MM.1S (cell line): ENCODE data around the gene SPATA6L.

Experiments
- DNase-seq: peaks from one replicate; pipeline ENCODE4 v3.0.0-alpha.2; 2015
- H2AFZ ChIP-seq: fragments of 300-600 bp; sonication (generic); 2 replicates; pipeline ENCODE4 v1.6.0; 2016; ENCODE audit warnings: antibody characterized with exemption, low read length
- H3F3A ChIP-seq: fragments of 300-600 bp; sonication (generic); 2 replicates; pipeline ENCODE4 v1.6.1; 2016; ENCODE audit warnings: mild to moderate bottlenecking, antibody characterized with exemption, low read length, moderate library complexity, mixed read lengths; ENCODE audit not compliant: insufficient read depth
- H3K27ac ChIP-seq: fragments of 300-600 bp; sonication (generic); 2 replicates; pipeline ENCODE4 v1.5.1; 2016; ENCODE audit warnings: mild to moderate bottlenecking, low read length
- H3K27me3 ChIP-seq: fragments of 300-600 bp; sonication (generic); replicated peaks from 2 replicates; pipeline ENCODE4 v1.6.0; 2016; ENCODE audit warnings: low read length; ENCODE audit not compliant: insufficient read depth
- H3K36me3 ChIP-seq: fragments of 300-600 bp; sonication (generic); replicated peaks from 2 replicates; pipeline ENCODE4 v1.6.1; 2016; ENCODE audit warnings: mild to moderate bottlenecking, low read length, mixed read lengths; ENCODE audit not compliant: insufficient read depth
- H3K4me1 ChIP-seq: fragments of 300-600 bp; sonication (generic); 2 replicates; pipeline ENCODE4 v1.6.1; 2016; ENCODE audit warnings: low read length, mixed read lengths
- H3K4me2 ChIP-seq: fragments of 300-600 bp; sonication (generic); 2 replicates; pipeline ENCODE4 v1.6.0; 2016; ENCODE audit warnings: low read depth, low read length
- H3K4me3 ChIP-seq: fragments of 300-600 bp; sonication (generic); 2 replicates; pipeline ENCODE4 v1.5.1; 2016; ENCODE audit warnings: low read length, mixed read lengths
- H3K79me2 ChIP-seq: fragments of 300-600 bp; sonication (generic); 2 replicates; pipeline ENCODE4 v1.6.1; 2016; ENCODE audit warnings: mixed run types, low read length, mixed read lengths
- H3K9ac ChIP-seq: fragments of 300-600 bp; sonication (generic); 2 replicates; pipeline ENCODE4 v1.6.1; 2016; ENCODE audit warnings: low read length, mixed read lengths
- H3K9me2 ChIP-seq: fragments of 300-600 bp; sonication (generic); replicated peaks from 2 replicates; pipeline ENCODE4 v1.6.1; 2016; ENCODE audit warnings: mild to moderate bottlenecking, low read length, mixed read lengths; ENCODE audit not compliant: insufficient read depth
- H3K9me3 ChIP-seq: fragments of 300-600 bp; sonication (generic); replicated peaks from 2 replicates; pipeline ENCODE4 v1.6.1; 2016; ENCODE audit warnings: mild to moderate bottlenecking, low read length, mixed read lengths; ENCODE audit not compliant: insufficient read depth
- H4K20me1 ChIP-seq: fragments of 300-600 bp; sonication (generic); 2 replicates; pipeline ENCODE4 v1.6.1; 2016; ENCODE audit warnings: mild to moderate bottlenecking, low read length, moderate library complexity, mixed read lengths; ENCODE audit not compliant: insufficient read depth
- EZH2 ChIP-seq: fragments of 300-600 bp; sonication (generic); optimal IDR thresholded peaks from 2 replicates; pipeline ENCODE3; 2017; ENCODE audit warnings: low read depth, mild to moderate bottlenecking, antibody characterized with exemption, low read length, mixed read lengths
- EZH2phosphoT487 ChIP-seq: fragments of 300-600 bp; sonication (generic); IDR thresholded peaks from 2 replicates; pipeline ENCODE4 v1.6.1; 2018; ENCODE audit warnings: antibody characterized with exemption, low read length
- TF ChIP-seq, protein P1 (sequence below): fragments of 300-600 bp; sonication (generic); IDR thresholded peaks from 2 replicates; pipeline ENCODE4 v1.5.1; 2016; ENCODE audit warnings: antibody characterized with exemption, low read length, mixed read lengths

SPATA6L gene

DNA sequence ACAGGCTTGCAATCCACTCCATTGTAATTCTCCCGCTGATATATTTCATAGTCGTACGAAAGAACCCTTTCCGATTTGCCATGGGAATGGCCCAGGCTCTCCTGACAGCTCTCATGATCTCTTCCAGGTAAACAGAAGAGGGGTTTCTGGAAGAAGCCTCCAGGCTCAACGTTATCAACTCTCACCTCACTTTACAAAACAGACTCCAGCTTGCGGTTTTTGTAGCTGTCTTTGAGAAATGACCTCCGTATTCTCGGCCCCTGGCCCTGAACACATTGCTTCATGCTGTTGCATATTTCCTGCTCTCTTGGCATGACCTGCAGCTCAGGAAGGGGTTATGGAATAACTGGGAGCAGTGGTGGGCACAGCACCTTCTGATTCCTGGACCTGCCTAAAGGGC is 90.3 kb downstream of the SPATA6L start:
- no peaks in the 10 kb centered on the region for H3K9me3 ChIP-seq
- no peak overlapping the region for H2AFZ ChIP-seq
- H4K20me1 ChIP-seq: no peaks in the 10 kb centered on the region
- no peak overlapping the region for H3K4me3 ChIP-seq
- H3K27me3 ChIP-seq: no peaks in the 10 kb centered on the region
- DNase-seq: no peak
- no peaks in the 10 kb centered on the region for H3K9me2 ChIP-seq
- no peak overlapping the region for H3K4me2 ChIP-seq
- H3K9ac ChIP-seq: no peak overlapping the region
- H3K79me2 ChIP-seq: no peaks in the 10 kb centered on the region
- H3K27ac ChIP-seq: no peak overlapping the region
- H3K4me1 ChIP-seq: no peaks in the 10 kb centered on the region
- no peaks in the 10 kb centered on the region for H3K36me3 ChIP-seq
- TF ChIP-seq, protein P1, sequence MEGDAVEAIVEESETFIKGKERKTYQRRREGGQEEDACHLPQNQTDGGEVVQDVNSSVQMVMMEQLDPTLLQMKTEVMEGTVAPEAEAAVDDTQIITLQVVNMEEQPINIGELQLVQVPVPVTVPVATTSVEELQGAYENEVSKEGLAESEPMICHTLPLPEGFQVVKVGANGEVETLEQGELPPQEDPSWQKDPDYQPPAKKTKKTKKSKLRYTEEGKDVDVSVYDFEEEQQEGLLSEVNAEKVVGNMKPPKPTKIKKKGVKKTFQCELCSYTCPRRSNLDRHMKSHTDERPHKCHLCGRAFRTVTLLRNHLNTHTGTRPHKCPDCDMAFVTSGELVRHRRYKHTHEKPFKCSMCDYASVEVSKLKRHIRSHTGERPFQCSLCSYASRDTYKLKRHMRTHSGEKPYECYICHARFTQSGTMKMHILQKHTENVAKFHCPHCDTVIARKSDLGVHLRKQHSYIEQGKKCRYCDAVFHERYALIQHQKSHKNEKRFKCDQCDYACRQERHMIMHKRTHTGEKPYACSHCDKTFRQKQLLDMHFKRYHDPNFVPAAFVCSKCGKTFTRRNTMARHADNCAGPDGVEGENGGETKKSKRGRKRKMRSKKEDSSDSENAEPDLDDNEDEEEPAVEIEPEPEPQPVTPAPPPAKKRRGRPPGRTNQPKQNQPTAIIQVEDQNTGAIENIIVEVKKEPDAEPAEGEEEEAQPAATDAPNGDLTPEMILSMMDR: no peak
- TF ChIP-seq EZH2phosphoT487 (no peak), EZH2 (no peak)
- H3F3A ChIP-seq: no peaks in the 10 kb centered on the region

DNA sequence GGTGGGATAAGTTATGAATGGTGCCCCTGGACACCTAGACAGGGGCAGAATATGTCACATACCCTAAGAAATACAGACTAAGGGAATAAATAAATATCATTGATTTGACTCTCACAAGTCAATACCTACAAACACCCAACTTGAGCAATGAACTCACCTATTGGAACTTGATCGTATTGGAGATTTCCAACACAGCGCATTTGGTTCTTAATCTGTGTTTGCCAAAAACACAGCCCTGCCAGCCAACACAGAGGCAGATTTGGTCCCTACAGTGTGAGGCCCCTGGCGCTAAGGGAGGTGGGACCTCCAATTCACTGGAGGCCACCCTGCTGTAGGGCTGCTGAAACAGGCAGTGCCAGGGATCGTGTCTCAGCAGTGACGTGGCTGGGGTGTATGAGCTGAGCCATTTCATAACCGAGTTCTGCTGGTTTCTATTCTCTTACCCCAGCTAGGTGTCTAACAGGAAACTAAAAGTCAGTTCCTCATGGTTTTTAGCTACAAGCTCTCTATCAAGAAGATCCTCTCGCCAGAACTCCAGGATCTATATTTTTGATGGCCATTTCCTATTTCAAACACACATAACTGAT is 91.5 kb downstream of the SPATA6L start:
- Histone ChIP-seq H3K36me3 (no peaks in the 10 kb centered on the region), H3K4me2 (no peak overlapping the region), H3K9me2 (no peaks in the 10 kb centered on the region), H3F3A (no peaks in the 10 kb centered on the region), H3K27me3 (no peaks in the 10 kb centered on the region), H3K4me3 (no peak overlapping the region), H2AFZ (no peak overlapping the region), H3K4me1 (no peaks in the 10 kb centered on the region), H3K27ac (no peak overlapping the region), H3K79me2 (no peaks in the 10 kb centered on the region), H3K9me3 (no peaks in the 10 kb centered on the region), H3K9ac (no peak overlapping the region), H4K20me1 (no peaks in the 10 kb centered on the region)
- no peak for DNase-seq
- TF ChIP-seq, protein P1: no peak
- no peak for TF ChIP-seq EZH2
- no peak for TF ChIP-seq EZH2phosphoT487

DNA sequence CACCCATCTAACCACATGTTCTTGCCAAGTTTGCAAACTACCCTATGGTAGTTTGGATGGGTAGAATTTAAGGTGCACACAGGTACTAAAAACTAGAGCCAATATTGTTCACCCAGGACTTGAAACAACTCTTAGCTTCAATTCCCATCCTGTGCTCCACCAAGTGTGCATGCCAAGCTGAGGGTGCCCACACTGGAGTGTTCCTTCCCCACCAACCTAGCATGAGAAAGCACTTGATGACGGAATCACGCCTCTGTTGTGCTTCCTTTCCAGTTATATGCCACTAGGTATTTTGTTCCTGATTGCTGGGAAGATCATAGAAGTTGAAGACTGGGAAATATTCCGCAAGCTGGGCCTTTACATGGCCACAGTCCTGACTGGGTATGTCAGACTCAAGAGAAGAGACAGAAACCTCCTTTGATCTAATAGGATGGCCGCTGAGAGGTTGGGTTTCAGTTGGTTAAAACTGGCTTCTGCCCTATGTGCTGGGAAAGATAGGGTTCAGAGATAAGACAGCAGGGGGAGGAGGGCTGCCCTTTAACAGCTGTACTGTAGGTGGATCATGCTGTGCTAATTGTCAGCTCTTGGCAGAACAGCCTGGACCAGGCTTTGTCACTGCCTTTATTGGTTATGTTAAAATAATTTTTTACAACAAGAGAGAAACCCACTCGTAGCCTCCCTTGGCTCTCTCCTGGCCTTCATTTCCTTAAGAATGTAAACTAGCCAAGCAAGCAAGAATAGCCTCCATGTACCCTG is 92.5 kb downstream of the SPATA6L start:
- no peak overlapping the region for H2AFZ ChIP-seq

More for the DNA sequence above, 92.5 kb downstream of the SPATA6L start:
- H3K9me2 ChIP-seq: no peaks in the 10 kb centered on the region
- no peaks in the 10 kb centered on the region for H4K20me1 ChIP-seq
- H3K4me3 ChIP-seq: no peak overlapping the region
- H3K27me3 ChIP-seq: no peaks in the 10 kb centered on the region
- H3K4me1 ChIP-seq: no peaks in the 10 kb centered on the region
- H3K27ac ChIP-seq: no peak overlapping the region
- no peak overlapping the region for H3K9ac ChIP-seq
- no peaks in the 10 kb centered on the region for H3K36me3 ChIP-seq
- no peak overlapping the region for H3K4me2 ChIP-seq
- TF ChIP-seq EZH2 (no peak), EZH2phosphoT487 (no peak)
- TF ChIP-seq, protein P1: no peak
- no peaks in the 10 kb centered on the region for H3K79me2 ChIP-seq
- no peaks in the 10 kb centered on the region for H3K9me3 ChIP-seq
- no peaks in the 10 kb centered on the region for H3F3A ChIP-seq
- no peak for DNase-seq
